Neural cell (in vitro differentiated cells): ENCODE measurements around the gene RBM11. TPM values are rescaled to one million over a fixed set of nuclear protein-coding genes. Genes with fewer than 3 reads are reported as not detected.

Experiments
- H2AFZ ChIP-seq: fragments of 200-600, 300-800 bp; sonication (generic), shearing (Covaris generic); 2 replicates; pipeline ENCODE4 v1.6.0; 2014; ENCODE audit warnings: low read depth, mild to moderate bottlenecking, antibody characterized with exemption, low read length, moderate library complexity
- H3F3A ChIP-seq: fragments of 200-600 bp; shearing (Covaris generic); 2 replicates; pipeline ENCODE4 v1.6.1; 2016; ENCODE audit warnings: mild to moderate bottlenecking, moderate library complexity, mixed read lengths, antibody characterized with exemption, low read length; ENCODE audit not compliant: insufficient read depth, poor library complexity, severe bottlenecking
- H3K27ac ChIP-seq: fragments of 200-600, 300-800 bp; sonication (generic), shearing (Covaris generic); 2 replicates; pipeline ENCODE4 v1.5.1; 2014; ENCODE audit warnings: mild to moderate bottlenecking, low read length, moderate library complexity
- H3K27me3 ChIP-seq: fragments of 300-800, 200-600 bp; sonication (generic), shearing (Covaris generic); 2 replicates; pipeline ENCODE4 v1.6.0; 2014; ENCODE audit warnings: mild to moderate bottlenecking, low read depth, low read length, moderate library complexity; ENCODE audit not compliant: insufficient read depth
- H3K36me3 ChIP-seq: fragments of 300-800, 200-600 bp; sonication (generic), shearing (Covaris generic); 2 replicates; pipeline ENCODE4 v1.5.1; 2014; ENCODE audit warnings: mild to moderate bottlenecking, antibody characterized with exemption, low read length, moderate library complexity; ENCODE audit not compliant: insufficient read depth
- H3K4me2 ChIP-seq: fragments of 300-800, 200-600 bp; sonication (generic), shearing (Covaris generic); 2 replicates; pipeline ENCODE4 v1.6.0; 2014; ENCODE audit warnings: mild to moderate bottlenecking, low read length
- H3K4me3 ChIP-seq: fragments of 300-800, 200-600 bp; sonication (generic), shearing (Covaris generic); 2 replicates; pipeline ENCODE4 v1.5.1; 2014; ENCODE audit warnings: mild to moderate bottlenecking, low read length, moderate library complexity
- H3K79me2 ChIP-seq: fragments of 200-600 bp; shearing (Covaris generic); replicated peaks from 2 replicates; pipeline ENCODE4 v1.6.0; 2014; ENCODE audit warnings: mild to moderate bottlenecking, low read length, moderate library complexity; ENCODE audit not compliant: insufficient read depth
- H3K9ac ChIP-seq: fragments of 300-800, 200-600 bp; sonication (generic), shearing (Covaris generic); 2 replicates; pipeline ENCODE4 v1.6.1; 2016; ENCODE audit warnings: mild to moderate bottlenecking, low read length, mixed read lengths
- H3K9me2 ChIP-seq: fragments of 200-600 bp; shearing (Covaris generic); 2 replicates; pipeline ENCODE4 v1.6.1; 2016; ENCODE audit warnings: mild to moderate bottlenecking, low read length, mixed read lengths; ENCODE audit not compliant: insufficient read depth
- H3K9me3 ChIP-seq: fragments of 200-600, 300-800 bp; sonication (generic), shearing (Covaris generic); 2 replicates; pipeline ENCODE4 v1.6.1; 2016; ENCODE audit warnings: mild to moderate bottlenecking, mixed run types, low read length, moderate library complexity, mixed read lengths
- H4K20me1 ChIP-seq: fragments of 200-600 bp; shearing (Covaris generic); 2 replicates; pipeline ENCODE4 v1.6.1; 2016; ENCODE audit warnings: mild to moderate bottlenecking, mixed run types; ENCODE audit not compliant: insufficient read depth
- EP300 ChIP-seq: fragments of 450-650 bp; conservative IDR thresholded peaks from 2 replicates; pipeline ENCODE4 v1.6.1; 2014; ENCODE audit warnings: antibody characterized with exemption, mild to moderate bottlenecking, moderate library complexity; ENCODE audit not compliant: poor library complexity, severe bottlenecking
- EZH2 ChIP-seq: fragments of 200-600, 300-800 bp; shearing (Covaris generic), sonication (generic); IDR thresholded peaks from 2 replicates; pipeline ENCODE4 v1.6.1; 2014; ENCODE audit warnings: antibody characterized with exemption, low read length, borderline replicate concordance, mild to moderate bottlenecking; ENCODE audit not compliant: insufficient read depth, poor library complexity, severe bottlenecking
- MXI1 ChIP-seq: fragments of 450-650 bp; conservative IDR thresholded peaks from 2 replicates; pipeline ENCODE4 v1.6.1; 2014; ENCODE audit warnings: antibody characterized with exemption, mild to moderate bottlenecking; ENCODE audit not compliant: poor library complexity, severe bottlenecking
- POLR2AphosphoS5 ChIP-seq: IDR thresholded peaks from 2 replicates; pipeline ENCODE4 v1.6.1; 2012
- RAD21 ChIP-seq: fragments of 450-650 bp; conservative IDR thresholded peaks from 2 replicates; pipeline ENCODE4 v1.6.1; 2014; ENCODE audit warnings: antibody characterized with exemption, mild to moderate bottlenecking, moderate library complexity
- SMC3 ChIP-seq: fragments of 450-650 bp; conservative IDR thresholded peaks from 2 replicates; pipeline ENCODE4 v1.6.1; 2014; ENCODE audit warnings: antibody characterized with exemption, mild to moderate bottlenecking, moderate library complexity; ENCODE audit not compliant: poor library complexity
- TAF1 ChIP-seq: IDR thresholded peaks from 2 replicates; pipeline ENCODE4 v1.6.1; 2012; ENCODE audit warnings: low read depth
- polyA plus RNA-seq: library from polyadenylated mRNA; depleted of rRNA; stranded (reverse); fragments of >200 nt; gene quantifications from 2 replicates; pipeline ENCODE4 v1.2.3, GENCODE V29; 2014
- TF ChIP-seq, protein P1 (sequence below): IDR thresholded peaks from 2 replicates; pipeline ENCODE4 v1.6.1; 2012; ENCODE audit warnings: borderline replicate concordance
- TF ChIP-seq, protein P2 (sequence below): fragments of 450-650 bp; IDR thresholded peaks from 2 replicates; pipeline ENCODE4 v1.5.1; 2014; ENCODE audit warnings: antibody characterized with exemption, mild to moderate bottlenecking, moderate library complexity; ENCODE audit not compliant: poor library complexity, severe bottlenecking

Gene RBM11
- polyA plus RNA-seq, 1 donor from 2014 or later, result 17.1 TPM

DNA sequence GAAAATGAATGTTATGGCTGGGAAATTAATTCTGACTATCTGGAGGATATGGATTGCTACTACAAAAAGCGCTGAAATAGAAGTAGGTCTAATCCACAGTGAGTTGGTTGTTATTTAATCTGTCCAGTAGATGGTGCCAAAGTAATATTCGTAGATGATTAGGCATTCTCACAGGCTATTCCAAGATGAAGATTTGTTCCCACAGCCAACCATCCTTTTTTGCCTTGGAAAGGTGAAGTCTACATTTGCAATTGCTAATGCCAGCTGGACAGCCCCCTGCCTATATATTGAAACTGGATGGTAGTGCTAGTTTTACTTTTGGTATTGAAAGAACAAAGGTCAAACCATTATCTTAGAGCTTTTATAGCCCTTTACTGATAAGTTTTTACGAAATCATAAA is 43.8 kb downstream of the RBM11 start:
- Histone ChIP-seq H4K20me1 (no peaks in the 10 kb centered on the region), H3K4me3 (no peak overlapping the region), H2AFZ (no peak overlapping the region), H3K4me2 (no peak overlapping the region), H3K9me3 (no peaks in the 10 kb centered on the region), H3K27me3 (no peaks in the 10 kb centered on the region), H3K9me2 (no peaks in the 10 kb centered on the region), H3F3A (no peaks in the 10 kb centered on the region), H3K27ac (no peak overlapping the region), H3K36me3 (no peaks in the 10 kb centered on the region), H3K79me2 (no peaks in the 10 kb centered on the region), H3K9ac (no peak overlapping the region)
- TF ChIP-seq TAF1, result no peak
- TF ChIP-seq EP300, result no peak
- TF ChIP-seq, protein P1, sequence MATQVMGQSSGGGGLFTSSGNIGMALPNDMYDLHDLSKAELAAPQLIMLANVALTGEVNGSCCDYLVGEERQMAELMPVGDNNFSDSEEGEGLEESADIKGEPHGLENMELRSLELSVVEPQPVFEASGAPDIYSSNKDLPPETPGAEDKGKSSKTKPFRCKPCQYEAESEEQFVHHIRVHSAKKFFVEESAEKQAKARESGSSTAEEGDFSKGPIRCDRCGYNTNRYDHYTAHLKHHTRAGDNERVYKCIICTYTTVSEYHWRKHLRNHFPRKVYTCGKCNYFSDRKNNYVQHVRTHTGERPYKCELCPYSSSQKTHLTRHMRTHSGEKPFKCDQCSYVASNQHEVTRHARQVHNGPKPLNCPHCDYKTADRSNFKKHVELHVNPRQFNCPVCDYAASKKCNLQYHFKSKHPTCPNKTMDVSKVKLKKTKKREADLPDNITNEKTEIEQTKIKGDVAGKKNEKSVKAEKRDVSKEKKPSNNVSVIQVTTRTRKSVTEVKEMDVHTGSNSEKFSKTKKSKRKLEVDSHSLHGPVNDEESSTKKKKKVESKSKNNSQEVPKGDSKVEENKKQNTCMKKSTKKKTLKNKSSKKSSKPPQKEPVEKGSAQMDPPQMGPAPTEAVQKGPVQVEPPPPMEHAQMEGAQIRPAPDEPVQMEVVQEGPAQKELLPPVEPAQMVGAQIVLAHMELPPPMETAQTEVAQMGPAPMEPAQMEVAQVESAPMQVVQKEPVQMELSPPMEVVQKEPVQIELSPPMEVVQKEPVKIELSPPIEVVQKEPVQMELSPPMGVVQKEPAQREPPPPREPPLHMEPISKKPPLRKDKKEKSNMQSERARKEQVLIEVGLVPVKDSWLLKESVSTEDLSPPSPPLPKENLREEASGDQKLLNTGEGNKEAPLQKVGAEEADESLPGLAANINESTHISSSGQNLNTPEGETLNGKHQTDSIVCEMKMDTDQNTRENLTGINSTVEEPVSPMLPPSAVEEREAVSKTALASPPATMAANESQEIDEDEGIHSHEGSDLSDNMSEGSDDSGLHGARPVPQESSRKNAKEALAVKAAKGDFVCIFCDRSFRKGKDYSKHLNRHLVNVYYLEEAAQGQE, result no peak
- TF ChIP-seq, protein P2, sequence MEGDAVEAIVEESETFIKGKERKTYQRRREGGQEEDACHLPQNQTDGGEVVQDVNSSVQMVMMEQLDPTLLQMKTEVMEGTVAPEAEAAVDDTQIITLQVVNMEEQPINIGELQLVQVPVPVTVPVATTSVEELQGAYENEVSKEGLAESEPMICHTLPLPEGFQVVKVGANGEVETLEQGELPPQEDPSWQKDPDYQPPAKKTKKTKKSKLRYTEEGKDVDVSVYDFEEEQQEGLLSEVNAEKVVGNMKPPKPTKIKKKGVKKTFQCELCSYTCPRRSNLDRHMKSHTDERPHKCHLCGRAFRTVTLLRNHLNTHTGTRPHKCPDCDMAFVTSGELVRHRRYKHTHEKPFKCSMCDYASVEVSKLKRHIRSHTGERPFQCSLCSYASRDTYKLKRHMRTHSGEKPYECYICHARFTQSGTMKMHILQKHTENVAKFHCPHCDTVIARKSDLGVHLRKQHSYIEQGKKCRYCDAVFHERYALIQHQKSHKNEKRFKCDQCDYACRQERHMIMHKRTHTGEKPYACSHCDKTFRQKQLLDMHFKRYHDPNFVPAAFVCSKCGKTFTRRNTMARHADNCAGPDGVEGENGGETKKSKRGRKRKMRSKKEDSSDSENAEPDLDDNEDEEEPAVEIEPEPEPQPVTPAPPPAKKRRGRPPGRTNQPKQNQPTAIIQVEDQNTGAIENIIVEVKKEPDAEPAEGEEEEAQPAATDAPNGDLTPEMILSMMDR, result peak; percentile 86
- peak; percentile 90 for TF ChIP-seq RAD21
- TF ChIP-seq POLR2AphosphoS5, result no peak
- no peak for TF ChIP-seq MXI1
- no peak for TF ChIP-seq EZH2
- peak; percentile 87 for TF ChIP-seq SMC3

DNA sequence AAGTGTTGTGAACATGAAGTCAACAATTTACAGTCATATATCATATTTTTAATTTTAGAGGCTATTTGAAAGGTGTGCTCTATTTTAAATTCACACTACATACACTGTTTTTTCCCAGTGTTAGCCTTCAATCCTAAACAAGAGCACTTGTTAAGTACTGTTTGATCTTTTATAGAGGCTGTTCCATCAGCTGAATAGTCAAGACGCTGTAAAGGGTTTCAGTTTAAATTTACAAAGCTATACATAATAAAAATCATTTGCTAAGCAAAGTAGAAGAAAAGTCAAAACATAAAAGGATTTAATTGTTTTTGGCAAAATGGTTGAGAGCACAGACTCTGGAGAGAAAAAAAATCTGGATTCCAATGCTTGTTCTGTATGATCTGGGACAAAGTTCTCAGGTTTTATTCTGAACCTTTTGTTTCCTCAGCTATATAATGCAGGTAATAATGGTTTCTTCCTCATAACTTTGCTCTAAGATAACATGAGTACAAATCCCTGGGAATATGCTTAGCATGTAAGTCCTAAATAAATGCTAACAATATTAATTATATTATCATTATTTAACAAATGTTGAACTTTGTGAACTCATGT is 44.3 kb downstream of the RBM11 start:
- Histone ChIP-seq H3K36me3 (no peaks in the 10 kb centered on the region), H3K27ac (no peak overlapping the region), H4K20me1 (no peaks in the 10 kb centered on the region), H2AFZ (no peak overlapping the region), H3K9ac (no peak overlapping the region), H3K4me2 (no peak overlapping the region), H3K9me3 (no peaks in the 10 kb centered on the region), H3K9me2 (no peaks in the 10 kb centered on the region), H3F3A (no peaks in the 10 kb centered on the region), H3K27me3 (no peaks in the 10 kb centered on the region), H3K79me2 (no peaks in the 10 kb centered on the region), H3K4me3 (no peak overlapping the region)
- TF ChIP-seq, protein P2, result no peak
- TF ChIP-seq TAF1 (no peak), SMC3 (no peak), MXI1 (no peak), RAD21 (no peak), POLR2AphosphoS5 (no peak), EZH2 (no peak), EP300 (no peak)
- TF ChIP-seq, protein P1, result no peak
